HG02798 (cell line): Measurements from ENCODE around the gene ARHGEF35.
"Not testable (repeated sequence)": the region's sequence is repeated elsewhere in the genome, so short reads cannot be mapped to it uniquely, and the experiment has no call there.

Source experiments
- ATAC-seq: cut with Tn5 transposase; IDR thresholded peaks from one replicate; pipeline ENCODE4 v1.9.1; 2021; ENCODE audit warnings: mild to moderate bottlenecking; ENCODE audit not compliant: unreplicated experiment, poor library complexity

Gene ARHGEF35

DNA sequence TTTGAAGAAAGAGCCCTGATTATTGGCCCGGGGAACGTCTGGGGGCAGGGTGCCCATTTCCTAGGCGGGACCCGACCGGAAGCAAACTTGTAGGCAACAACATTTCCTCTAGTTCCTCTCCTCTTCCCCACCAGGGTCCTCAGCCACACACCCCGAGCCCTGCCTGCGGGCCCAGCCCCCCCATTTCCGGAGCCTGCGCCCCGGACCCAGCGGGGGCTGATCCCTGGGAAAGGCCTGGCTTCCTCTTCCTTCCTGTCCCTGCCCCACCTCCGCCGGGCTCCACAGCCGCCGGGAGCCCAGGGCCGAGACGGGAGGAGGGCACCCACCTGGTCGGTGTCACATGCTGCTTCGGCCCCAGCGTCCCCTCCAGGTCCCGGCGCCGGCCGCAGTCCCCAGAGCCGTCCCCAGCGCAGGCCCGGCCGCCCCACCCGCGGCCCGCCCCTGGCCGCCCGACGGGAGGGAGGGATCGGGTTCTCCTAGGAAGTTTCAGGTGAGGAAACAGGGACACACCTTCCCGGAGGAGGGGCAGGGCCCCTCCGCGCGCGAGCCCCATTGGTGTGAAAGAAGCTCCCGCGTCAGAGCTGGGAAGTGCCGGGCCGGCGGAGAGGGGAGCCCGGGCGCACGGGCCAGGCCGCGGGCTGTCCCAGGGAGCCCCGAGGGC lies at the start of gene ARHGEF35:
Gene ARHGEF35 (minus strand): TSS at position 622 of the 661 bp plus-strand sequence. CDS start 7,450 bp downstream, outside the sequence.
- peak; percentile 81 for ATAC-seq

DNA sequence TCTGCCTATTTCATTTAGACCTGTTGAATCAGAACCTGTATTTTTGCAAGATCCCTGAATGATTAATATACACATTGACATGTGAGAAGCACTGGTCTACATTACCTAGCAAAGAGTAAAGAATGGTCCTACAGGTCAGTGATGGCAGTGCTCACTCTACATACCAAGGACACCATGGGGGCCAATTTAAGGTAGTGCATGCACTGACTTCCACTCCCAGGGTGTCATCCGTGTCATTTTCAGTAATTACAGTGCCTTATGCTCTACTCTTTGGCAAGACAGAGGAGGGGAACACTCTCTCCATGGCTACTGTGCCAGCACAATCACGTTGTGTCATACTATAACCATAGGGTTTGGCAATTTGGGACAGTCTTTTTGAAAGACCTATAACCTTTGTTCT lies 49.7 kb upstream of the ARHGEF35 start:
- ATAC-seq, result not testable (repeated sequence)

DNA sequence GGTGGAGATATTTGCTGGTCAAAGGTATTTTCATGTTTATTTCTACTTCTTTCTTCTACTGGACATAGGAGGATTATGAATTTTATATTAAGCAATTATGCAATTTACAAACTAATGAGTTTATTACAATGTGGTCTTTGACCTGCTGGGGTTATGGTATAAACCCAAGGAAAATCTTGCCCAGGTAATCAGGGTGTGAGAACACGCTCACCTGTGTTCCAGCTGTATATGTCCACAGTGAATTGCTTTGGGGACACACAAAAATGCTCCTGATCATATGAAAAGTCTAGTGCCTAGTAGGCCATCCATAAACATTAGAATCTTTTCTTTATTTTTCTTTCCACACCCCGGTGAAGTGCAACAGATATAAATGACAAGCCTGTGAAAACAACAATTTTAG lies 43.7 kb upstream of the ARHGEF35 start, which contains the start of gene OR2A42:
Gene OR2A42 (minus strand): TSS at position 241 of the 400 bp plus-strand sequence. CDS start 6,762 bp downstream, outside the sequence.
- ATAC-seq, result not testable (repeated sequence)

DNA sequence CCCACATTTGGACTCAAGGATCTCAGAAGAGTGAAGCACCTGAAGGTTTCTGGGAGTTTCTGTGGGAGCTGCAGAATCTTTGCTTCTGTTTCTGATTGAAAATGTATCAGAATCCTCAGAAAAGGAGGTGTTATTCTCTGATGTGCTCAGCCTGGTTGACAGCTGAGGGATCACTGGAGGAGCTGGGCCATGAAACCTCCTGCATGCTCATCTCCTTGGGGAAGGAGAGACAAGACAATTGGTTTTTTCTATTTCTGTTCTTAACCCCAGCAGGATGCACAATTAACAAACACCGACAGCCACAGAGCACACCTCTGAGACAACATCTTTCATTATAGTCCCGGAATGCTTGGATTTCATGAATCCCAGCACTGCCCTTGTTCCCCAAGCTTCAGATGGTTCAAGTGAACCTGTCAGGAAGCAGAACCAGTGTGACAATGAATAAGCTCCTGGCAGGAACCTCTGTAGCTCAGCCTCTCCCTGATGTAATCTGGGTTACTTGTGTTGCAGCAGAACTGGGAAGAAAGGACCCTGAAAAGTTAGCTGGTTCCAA lies 43.0 kb upstream of the ARHGEF35 start:
- ATAC-seq, result not testable (repeated sequence)

DNA sequence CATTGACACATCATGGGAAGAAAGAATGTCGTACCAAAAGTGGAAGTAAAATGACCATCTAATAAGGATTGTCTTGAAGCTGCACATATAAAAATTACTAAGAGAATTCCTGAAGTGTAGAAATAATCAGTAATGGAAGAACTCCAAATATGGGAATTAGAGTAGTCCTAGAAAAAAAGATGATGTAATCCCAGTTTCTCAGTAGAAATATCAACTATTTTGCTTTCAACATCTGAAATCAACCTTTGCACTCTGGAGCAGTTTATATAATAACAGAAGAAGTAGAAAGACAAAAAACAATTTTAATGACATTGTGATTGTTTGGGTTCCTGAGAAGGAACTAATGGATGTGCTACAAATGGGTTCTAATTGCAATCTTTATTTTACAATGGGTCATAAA lies 37.4 kb upstream of the ARHGEF35 start:
- ATAC-seq, result not testable (repeated sequence)

DNA sequence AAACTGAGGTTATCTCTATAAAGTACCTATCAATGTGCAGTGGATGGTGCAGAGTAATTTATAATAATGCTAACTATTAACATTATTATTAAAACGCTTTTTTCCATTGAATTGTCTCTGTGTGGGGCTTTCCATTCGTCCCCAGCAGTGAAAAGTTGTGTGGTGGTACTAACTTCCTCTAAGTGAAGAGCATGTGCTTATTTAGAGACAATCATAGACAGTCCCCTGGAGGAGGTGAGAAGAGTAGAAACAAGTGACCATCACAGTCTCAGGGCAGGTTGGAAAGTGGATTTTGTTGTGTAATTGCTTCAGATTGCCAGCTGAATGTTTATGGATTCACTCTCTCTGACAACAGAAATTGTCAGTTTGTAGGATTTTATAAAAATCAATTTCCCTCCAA lies 35.4 kb upstream of the ARHGEF35 start:
- not testable (repeated sequence) for ATAC-seq

DNA sequence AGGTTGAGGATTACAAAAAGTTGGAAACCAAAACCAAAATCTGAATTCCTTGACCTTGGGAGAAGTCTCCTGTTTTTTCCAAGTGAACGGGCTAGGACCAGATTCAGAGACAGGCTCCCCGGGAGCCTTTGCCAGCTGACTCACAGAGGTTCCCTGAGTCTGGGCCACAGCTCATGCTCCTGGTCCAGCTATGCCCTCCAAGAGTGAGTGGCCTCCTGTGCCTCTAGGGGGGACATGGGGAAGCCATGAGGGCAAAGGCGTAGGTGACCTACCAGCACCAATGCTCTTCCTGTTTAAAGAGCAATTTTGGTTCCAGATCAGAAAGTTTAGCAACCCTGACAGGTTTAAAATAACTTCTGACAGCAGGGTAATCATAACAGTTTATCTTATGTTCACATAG lies 33.2 kb upstream of the ARHGEF35 start:
- ATAC-seq, result not testable (repeated sequence)

DNA sequence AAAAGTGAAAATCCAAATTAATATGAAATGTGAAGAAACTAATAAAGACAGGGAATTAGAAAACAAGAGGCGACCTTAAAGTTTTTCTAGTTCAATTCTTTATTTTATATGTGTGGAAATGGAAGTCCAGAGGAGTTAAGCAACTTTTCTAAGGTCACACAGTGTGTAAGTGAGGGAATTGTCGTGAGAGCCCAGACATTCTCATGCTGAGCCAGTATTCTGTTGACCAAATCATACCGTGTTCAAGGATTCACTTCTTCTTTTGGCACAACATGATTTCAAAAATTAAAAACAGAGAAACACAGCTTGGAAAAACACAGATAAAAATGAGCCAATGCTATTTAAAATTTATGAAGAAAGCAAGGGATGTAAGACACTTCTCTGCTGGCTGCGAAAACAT lies 31.2 kb upstream of the ARHGEF35 start:
- not testable (repeated sequence) for ATAC-seq

DNA sequence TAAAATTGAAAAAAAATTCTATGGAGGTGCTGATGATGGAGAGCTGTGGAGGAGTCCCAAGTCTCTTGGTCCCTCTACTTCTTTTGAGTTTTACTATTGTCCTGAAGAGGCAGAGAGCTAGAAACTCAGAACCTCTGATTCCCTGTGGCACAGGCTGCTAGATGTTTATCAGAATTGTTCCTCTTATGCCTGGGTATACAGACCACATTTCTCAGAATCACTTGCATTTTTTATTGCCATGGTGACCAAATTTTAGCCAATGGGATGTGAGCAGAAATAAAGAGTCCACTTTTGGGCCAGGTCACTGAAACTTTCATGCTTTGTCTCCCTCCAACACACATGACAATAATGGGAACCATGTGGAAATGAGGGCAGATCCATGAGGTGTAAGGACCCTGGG lies 28.0 kb upstream of the ARHGEF35 start:
- not testable (repeated sequence) for ATAC-seq

DNA sequence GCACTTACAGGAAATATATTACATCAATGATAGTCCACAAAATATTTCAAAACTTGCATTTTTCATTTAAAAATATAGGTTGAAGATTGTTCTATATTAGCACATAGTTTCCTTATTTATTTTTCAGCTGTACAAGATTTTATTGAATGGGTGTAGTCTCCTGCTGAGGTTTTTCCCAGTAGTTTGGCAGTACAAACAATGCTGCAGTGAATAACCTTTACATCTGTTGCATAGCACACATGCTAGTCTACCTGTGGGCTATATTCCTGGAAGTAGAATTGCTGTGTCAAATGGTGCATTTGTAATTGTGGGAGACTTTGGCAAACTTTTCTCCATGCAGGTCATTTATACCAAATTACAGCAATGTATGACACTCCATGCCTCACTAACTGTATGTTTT lies 24.9 kb upstream of the ARHGEF35 start:
- not testable (repeated sequence) for ATAC-seq

DNA sequence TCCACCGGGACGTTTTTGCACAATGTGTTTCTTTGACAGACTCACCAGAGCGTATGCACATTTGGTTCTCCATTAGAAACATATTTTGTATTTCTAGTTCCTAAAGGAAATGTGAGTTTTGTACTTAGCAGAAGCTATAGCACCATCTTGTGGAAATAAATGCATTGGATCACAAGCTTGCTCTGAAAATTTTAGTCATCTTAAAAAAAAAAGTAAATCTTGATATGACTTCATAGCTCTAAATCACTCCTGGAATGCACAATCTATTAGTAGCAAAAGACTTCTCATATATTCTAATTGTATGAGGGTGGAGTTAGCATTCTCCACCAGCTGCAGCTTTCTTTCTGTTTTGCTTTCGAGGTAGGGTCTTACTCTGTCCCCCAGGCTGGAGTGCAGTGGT lies 23.5 kb upstream of the ARHGEF35 start:
- ATAC-seq, result not testable (repeated sequence)

DNA sequence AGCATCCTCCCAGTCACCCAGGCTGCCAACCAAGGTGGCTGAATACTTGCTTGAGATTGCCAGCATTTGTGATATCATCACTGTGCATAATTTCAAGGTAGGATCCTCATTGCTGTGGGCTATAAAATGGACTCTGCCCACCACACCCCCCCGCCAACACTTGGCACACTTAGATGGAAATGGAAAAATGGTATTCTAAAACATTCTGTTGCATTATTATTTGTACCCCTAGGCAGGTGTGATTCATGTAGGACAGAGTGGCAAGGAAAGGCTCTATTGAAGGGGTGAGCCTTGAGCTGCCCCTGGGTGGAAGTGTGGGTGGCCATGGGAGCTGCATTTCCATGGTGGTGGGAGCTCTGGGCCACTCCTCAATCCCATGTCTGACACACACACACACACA lies 22.9 kb upstream of the ARHGEF35 start:
- not testable (repeated sequence) for ATAC-seq

DNA sequence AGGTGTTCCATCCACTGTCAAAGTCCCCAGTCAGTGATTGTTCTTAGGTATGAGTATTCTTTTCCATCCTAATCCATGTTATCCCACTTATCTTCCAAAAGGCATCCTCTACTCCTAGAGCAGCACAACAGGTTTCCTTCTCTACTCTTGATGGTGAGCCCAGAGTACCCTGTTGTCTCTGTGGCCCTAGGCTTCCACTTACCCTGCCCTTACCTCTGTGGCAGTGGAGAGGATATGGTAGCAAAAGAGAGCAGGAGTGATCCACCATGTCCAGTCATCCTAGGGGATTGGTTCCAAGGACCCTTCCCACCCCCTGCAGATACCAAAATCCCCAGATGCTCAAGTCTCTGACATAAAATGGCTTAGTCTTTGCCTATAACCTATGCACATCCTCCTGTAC lies 21.6 kb upstream of the ARHGEF35 start:
- not testable (repeated sequence) for ATAC-seq

DNA sequence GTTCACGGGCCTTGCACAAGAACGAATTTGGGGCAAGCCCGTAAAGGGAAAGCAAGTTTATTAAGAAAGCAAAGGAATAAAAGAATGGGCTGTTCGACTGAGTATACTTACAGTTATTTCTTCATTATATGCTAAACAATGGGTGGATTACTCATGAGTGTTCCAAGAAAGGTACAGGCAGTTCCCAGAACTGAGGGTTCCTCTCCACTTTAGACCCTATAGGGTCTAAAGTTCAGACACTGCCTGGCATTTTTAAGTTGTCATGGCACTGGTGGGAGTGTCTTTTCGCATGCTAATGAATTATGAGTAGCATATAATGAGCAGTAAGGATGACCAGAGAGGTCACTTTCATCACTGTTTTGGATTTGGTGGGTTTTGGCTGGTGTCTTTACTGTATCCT lies 9.7 kb upstream of the ARHGEF35 start:
- not testable (repeated sequence) for ATAC-seq

DNA sequence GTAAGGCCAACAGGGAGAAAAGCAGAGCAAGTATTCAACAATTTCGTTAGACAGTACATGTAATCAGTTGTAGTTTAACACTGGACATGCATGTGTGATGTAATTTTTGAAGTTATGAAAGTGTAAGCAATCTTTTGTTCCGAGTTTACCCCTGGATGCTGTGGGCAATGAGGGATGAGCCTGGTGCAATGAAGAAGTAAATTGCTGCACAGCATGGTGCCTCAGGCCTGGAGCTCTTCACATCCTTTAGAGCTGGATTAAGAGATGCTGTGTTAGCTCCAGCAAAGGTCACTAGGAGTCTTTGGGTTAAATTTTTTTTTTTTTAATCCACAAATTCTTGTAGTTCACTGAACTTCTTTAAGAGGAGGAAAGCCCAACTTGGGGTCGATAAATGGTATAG lies 7.5 kb upstream of the ARHGEF35 start:
- ATAC-seq, result not testable (repeated sequence)

DNA sequence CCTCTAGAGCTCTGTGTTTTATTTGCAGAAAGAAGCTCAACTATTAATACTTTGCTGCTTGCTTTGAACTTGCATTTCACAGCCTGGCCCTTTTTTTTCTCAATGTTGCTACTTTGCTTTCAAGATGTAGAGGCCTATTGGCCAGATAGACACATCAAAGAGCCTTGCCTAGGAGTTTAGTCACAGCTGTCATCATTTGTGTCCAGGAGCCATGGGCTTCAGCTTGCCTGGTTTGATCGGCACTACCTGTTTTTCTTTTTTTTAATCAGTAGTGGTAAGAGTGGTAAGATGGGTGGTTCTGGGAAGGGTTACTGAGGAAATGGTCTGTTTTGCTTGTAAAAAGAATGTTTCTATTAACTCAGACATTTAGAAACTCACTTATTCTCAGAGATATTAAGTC lies 6.3 kb upstream of the ARHGEF35 start:
- peak; percentile 34 for ATAC-seq

DNA sequence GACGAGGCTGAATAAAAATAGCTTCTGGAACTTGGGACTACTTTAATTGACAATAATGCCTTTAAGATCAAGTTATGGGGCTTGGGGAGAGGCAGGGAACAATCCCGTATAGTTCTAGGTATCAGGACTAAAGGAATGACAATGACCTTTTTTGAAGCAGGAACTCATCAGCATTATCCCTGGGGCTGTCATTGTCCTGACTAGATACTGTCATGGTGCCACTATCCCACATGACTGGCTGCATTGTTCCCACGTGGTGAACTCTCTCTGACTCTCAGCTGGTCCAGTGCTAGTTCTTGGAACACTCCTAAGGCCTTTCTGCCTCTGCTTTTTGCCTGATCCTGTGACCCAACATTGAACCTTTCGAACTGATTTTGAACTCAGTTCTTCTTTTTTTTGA lies 3.3 kb upstream of the ARHGEF35 start:
- not testable (repeated sequence) for ATAC-seq

DNA sequence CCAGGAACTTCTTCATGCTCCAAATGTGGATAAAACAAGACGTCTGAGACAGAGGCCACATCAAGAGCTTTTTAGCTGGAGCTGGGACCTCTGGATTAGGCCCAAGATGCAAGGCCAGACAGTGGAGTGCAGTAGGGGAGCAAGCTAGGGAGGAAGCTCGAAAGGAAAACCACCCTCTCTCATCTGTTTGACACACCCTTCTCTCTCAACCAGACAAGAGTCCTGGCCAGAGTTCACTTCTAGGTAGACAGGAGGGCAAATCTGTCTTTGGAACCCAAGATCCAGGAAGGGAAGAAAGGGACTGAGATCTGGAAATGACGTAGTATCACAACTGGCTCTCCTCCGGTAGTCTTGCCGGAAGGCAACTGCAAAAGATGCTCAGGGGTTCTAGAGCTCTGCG lies 1.2 kb downstream of the ARHGEF35 start:
- ATAC-seq, result not testable (repeated sequence)

DNA sequence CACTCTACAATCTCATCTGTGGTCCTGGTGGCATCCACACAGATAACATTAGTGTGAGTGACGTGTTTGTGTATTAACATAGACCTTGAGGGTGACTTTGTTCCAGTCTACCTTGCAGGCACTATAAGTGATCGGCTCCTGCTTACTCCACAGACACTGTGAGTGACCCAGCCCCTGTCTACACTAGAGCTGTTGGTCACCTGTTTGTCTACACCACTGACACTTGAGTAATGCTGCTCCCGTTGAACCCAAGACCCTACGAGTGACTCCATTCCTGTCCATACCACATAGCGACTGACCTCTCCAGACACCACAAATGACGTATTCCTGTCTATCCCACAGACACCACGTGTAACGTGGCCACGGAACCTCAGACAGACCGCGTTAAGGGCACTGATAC lies 1.9 kb downstream of the ARHGEF35 start:
- not testable (repeated sequence) for ATAC-seq

DNA sequence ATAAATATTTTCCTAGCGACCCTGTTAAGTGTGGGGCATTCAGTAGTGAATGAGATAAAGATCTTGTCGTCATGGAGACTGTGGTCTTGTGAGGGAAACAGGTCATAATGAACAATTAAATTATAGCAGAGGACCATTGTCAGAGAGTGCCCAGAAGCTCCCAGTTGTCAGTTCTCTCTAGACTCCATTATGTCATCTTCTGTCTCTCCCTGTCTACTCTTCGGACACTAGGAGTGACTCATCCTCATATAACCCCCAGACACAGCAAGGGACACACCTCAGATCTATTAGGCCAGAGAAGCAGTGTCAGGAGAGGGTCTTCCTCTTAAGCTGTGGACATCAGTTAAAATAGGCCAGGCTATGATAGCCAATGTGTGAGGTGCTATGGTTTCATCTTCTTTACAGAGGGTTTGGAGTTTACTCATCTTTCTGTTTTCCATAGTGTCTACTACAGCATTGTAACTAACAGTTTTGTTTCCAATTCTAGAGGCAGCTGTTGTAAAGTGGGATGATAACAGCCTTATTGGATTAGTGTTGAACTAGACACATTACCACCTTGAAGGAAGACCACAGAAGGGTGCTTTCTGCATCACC lies 7.0 kb downstream of the ARHGEF35 start:
- not testable (repeated sequence) for ATAC-seq

DNA sequence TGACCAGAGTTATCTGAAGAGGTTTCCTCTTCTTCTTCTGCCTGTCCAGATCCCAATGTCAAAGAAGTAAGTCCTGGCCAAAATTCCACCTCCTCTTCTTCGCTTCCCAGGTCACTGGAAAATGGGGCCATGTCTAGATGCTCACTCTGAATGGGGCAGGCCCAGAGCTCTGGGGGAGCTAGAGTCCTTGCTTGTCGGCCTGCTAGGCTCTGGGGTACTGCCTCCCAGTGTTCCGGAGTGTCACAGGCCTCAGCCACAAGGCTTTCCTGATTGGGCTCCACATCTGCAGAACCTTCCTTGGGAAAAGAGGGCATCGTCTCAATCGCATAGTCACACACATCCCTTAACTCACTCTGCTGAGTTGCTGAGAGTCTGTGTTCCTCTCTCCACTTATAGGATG lies 7.8 kb downstream of the ARHGEF35 start:
- not testable (repeated sequence) for ATAC-seq
